Gastroesophageal sphincter (tissue), 4 donors: Measurements from ENCODE around the gene SHISA6. TPM values are rescaled to one million over a fixed set of nuclear protein-coding genes. Genes with fewer than 3 reads are reported as not detected.
"Not testable (repeated sequence)": the region's sequence is repeated elsewhere in the genome, so short reads cannot be mapped to it uniquely, and the experiment has no call there.

Experiments
- ATAC-seq: fragments of 150-250 bp; one replicate; pipeline ENCODE4 v1.9.1; 2016; ENCODE audit warnings: mild to moderate bottlenecking, moderate library complexity
- H3K27ac ChIP-seq, 4 donors: fragments of 200-600 bp; sonication (generic) in 3 of 4; 1 replicate in 3 of 4; 2 replicates in 1 of 4; pipeline ENCODE4 v1.5.1; 2016 to 2019
- H3K27me3 ChIP-seq: fragments of 200-600 bp; sonication (generic); one replicate; pipeline ENCODE4 v1.5.1; 2019
- H3K36me3 ChIP-seq, 2 donors: fragments of 200-600 bp; sonication (generic); one replicate each; pipeline ENCODE4 v1.5.1; 2019; ENCODE audit warnings: control low read depth in 1 of 2
- H3K4me1 ChIP-seq, 3 donors: fragments of 200-600 bp; sonication (generic); 1 replicate in 2 of 3; 2 replicates in 1 of 3; pipeline ENCODE4 v1.5.1; 2016 to 2019; ENCODE audit warnings: control low read depth in 2 of 3
- H3K4me3 ChIP-seq, 2 donors: fragments of 200-600 bp; sonication (generic); one replicate each; pipeline ENCODE4 v1.5.1; 2019; ENCODE audit warnings: mild to moderate bottlenecking in 1 of 2, moderate library complexity in 1 of 2
- H3K9me3 ChIP-seq, 3 donors: fragments of 200-600 bp; sonication (generic); one replicate each; pipeline ENCODE4 v1.5.1; 2017 to 2019; ENCODE audit warnings: control low read depth in 2 of 3
- CTCF ChIP-seq, 4 experiments: fragments of 200-600 bp in 2 of 4; fragments of 450-650 bp in 2 of 4; sonication (generic) in 1 of 4; IDR thresholded peaks; one replicate each; pipeline ENCODE4 v1.5.1; 2017 to 2019; ENCODE audit warnings: antibody characterized with exemption in 4 of 4, mild to moderate bottlenecking in 2 of 4, moderate library complexity in 2 of 4
- EP300 ChIP-seq: sonication (generic); formaldehyde crosslinking; IDR thresholded peaks from one replicate; pipeline ENCODE4 v1.6.1; 2017; ENCODE audit warnings: antibody characterized with exemption, mild to moderate bottlenecking
- POLR2A ChIP-seq, 2 donors: fragments of 450-650 bp; IDR thresholded peaks; one replicate each; pipeline ENCODE4 v1.6.1; 2017; ENCODE audit warnings: antibody characterized with exemption in 2 of 2, mild to moderate bottlenecking in 2 of 2, moderate library complexity in 1 of 2
- POLR2AphosphoS5 ChIP-seq: sonication (generic); formaldehyde crosslinking; IDR thresholded peaks from one replicate; pipeline ENCODE4 v1.6.1; 2017; ENCODE audit warnings: antibody characterized with exemption
- WGBS, 2 donors: methylation state at CpG; one replicate each; pipeline ENCODE4 v1.1.5; 2018; ENCODE audit warnings: low coverage in 1 of 2; 5-methylcytosine and 5-hydroxymethylcytosine counted together
- total RNA-seq, 4 donors: library from RNA; depleted of rRNA; stranded (reverse); fragments of >200 nt; gene quantifications; one replicate each; pipeline ENCODE4 v1.1.0, GENCODE V29; 2016

Gene SHISA6
- total RNA-seq, 4 donors from 2014 or later, result 0.31 to 1.5 (median 0.90) TPM

- no peak for ATAC-seq
- TF ChIP-seq POLR2AphosphoS5, result no peak
- no peak for TF ChIP-seq POLR2A (IDR thresholded peaks at IDR 0.05)
- TF ChIP-seq EP300, result no peak
- no peak for TF ChIP-seq CTCF (IDR thresholded peaks at IDR 0.05)
Measured at GRCh38 chr17:11309033-11309432, 68.0 kb downstream of the SHISA6 start.

DNA sequence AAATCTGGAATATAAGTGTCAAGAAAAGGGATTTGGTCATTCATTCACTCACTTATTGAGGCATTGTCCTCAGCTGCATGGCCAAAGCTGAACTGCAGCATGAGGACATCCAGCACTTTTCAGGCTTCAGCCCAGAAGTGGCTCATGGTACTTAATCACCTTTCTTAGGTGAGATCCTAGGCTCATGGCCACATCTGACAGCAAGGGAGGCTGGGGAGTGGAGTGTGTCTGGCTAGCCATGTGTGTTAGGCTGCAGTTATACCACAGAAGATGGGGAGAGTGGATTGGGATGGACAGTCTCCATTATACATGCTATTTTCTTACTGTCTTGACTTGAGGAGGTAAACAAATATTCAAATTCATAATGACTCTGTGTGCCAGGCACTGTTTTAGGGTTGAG lies 68.8 kb downstream of the SHISA6 start:
- no peaks in the 10 kb centered on the region for H3K27me3 ChIP-seq
- TF ChIP-seq EP300 (no peak), POLR2AphosphoS5 (no peak), POLR2A (IDR thresholded peaks at IDR 0.05) (no peak), CTCF (IDR thresholded peaks at IDR 0.05) (no peak)

More at GRCh38 chr17:11309033-11309432, 68.0 kb downstream of the SHISA6 start:
- no peak overlapping the region for H3K27ac ChIP-seq
- no peaks in the 10 kb centered on the region for H3K36me3 ChIP-seq
- no peaks in the 10 kb centered on the region for H3K4me1 ChIP-seq
- no peak overlapping the region for H3K4me3 ChIP-seq
- H3K9me3 ChIP-seq, result no peaks in the 10 kb centered on the region
- H3K27me3 ChIP-seq, result no peaks in the 10 kb centered on the region
- WGBS, 2 donors, result 91 to 96% methylated on average over 2 to 3 of the region's 3 CpGs

GRCh38 chr17:11316451-11316850 lies 75.4 kb downstream of the SHISA6 start:
- not testable (repeated sequence) for H3K9me3 ChIP-seq, ATAC-seq, H3K27me3 ChIP-seq, H3K4me3 ChIP-seq, H3K36me3 ChIP-seq, H3K27ac ChIP-seq, H3K4me1 ChIP-seq
- 74 to 76% methylated on average over 8 to 9 of the region's 11 CpGs for WGBS, 2 donors

More for the DNA sequence above, 68.8 kb downstream of the SHISA6 start:
- Histone ChIP-seq H3K36me3 (no peaks in the 10 kb centered on the region), H3K4me1 (no peaks in the 10 kb centered on the region), H3K9me3 (no peaks in the 10 kb centered on the region), H3K27ac (no peak overlapping the region), H3K4me3 (no peak overlapping the region)
- no peak for ATAC-seq

- H3K4me3 ChIP-seq, result no peak overlapping the region
- ATAC-seq, result no peak
- no peaks in the 10 kb centered on the region for H3K36me3 ChIP-seq
- no peaks in the 10 kb centered on the region for H3K27me3 ChIP-seq
- H3K9me3 ChIP-seq, result no peaks in the 10 kb centered on the region
- H3K4me1 ChIP-seq, result no peaks in the 10 kb centered on the region
- TF ChIP-seq POLR2AphosphoS5, result no peak
- TF ChIP-seq EP300, result no peak
- no peak for TF ChIP-seq CTCF (IDR thresholded peaks at IDR 0.05)
- no peak for TF ChIP-seq POLR2A (IDR thresholded peaks at IDR 0.05)
- H3K27ac ChIP-seq, result no peak overlapping the region
- 83 to 92% methylated on average over 5 of the region's 5 CpGs for WGBS, 2 donors
Measured at GRCh38 chr17:11318207-11318606, 77.2 kb downstream of the SHISA6 start.

GRCh38 chr17:11319894-11320293 lies 78.9 kb downstream of the SHISA6 start:
- ATAC-seq, result no peak
- H3K4me1 ChIP-seq, result no peaks in the 10 kb centered on the region
- H3K27me3 ChIP-seq, result peaks cover 2% of the 10 kb centered on the region
- 45 to 59% methylated on average over 3 of the region's 3 CpGs for WGBS, 2 donors
- H3K27ac ChIP-seq, result no peak overlapping the region
- no peaks in the 10 kb centered on the region for H3K9me3 ChIP-seq
- no peak for TF ChIP-seq POLR2AphosphoS5
- TF ChIP-seq CTCF (IDR thresholded peaks at IDR 0.05), result no peak
- H3K36me3 ChIP-seq, result no peaks in the 10 kb centered on the region
- no peak overlapping the region for H3K4me3 ChIP-seq

GRCh38 chr17:11324021-11324420 lies 83.0 kb downstream of the SHISA6 start:
- Histone ChIP-seq H3K27me3 (peaks cover 15% of the 10 kb centered on the region), H3K27ac (no peak overlapping the region), H3K4me1 (no peaks in the 10 kb centered on the region), H3K4me3 (no peak overlapping the region), H3K9me3 (no peaks in the 10 kb centered on the region), H3K36me3 (no peaks in the 10 kb centered on the region)
- no peak for ATAC-seq
- WGBS, 2 donors, result 84% methylated on average over 8 to 9 of the region's 11 CpGs
- TF ChIP-seq POLR2A (IDR thresholded peaks at IDR 0.05), result no peak
- no peak for TF ChIP-seq CTCF (IDR thresholded peaks at IDR 0.05)
- TF ChIP-seq EP300, result no peak
- no peak for TF ChIP-seq POLR2AphosphoS5
